HepG2 (cell line): Measurements from ENCODE around the gene P2RY8. TPM values are rescaled to one million over a fixed set of nuclear protein-coding genes. Genes with fewer than 3 reads are reported as not detected.
A peak's percentile ranks its signal among the peaks of the same experiment; 100 is the strongest.

Source experiments
- AGO2 ChIP-seq: fragments of 200-400 bp; formaldehyde crosslinking; optimal IDR thresholded peaks from 2 replicates; pipeline ENCODE3; 2017; ENCODE audit warnings: mild to moderate bottlenecking, low read depth, low read length, moderate library complexity
- ATF7-NPFF ChIP-seq: sonication (generic); formaldehyde crosslinking; IDR thresholded peaks from 2 replicates; pipeline ENCODE4 v1.8.1; 2023; ENCODE audit warnings: mild to moderate bottlenecking, low read depth, missing genetic modification reagents, moderate library complexity
- EHMT2 ChIP-seq: fragments of 200-600 bp; sonication (generic); IDR thresholded peaks from 2 replicates; pipeline ENCODE4 v1.7.0; 2017; ENCODE audit warnings: antibody characterized with exemption, low read depth, low read length, borderline replicate concordance
- HOXA3 ChIP-seq: sonication (generic); formaldehyde crosslinking; IDR thresholded peaks from 2 replicates; pipeline ENCODE4 v1.5.0; 2020; ENCODE audit warnings: missing genetic modification reagents
- IKZF4 ChIP-seq: sonication (generic); formaldehyde crosslinking; IDR thresholded peaks from 2 replicates; pipeline ENCODE4 v1.5.1; 2020; ENCODE audit warnings: borderline replicate concordance, mild to moderate bottlenecking, low read depth, missing genetic modification reagents; ENCODE audit errors: not compliant biosample characterization
- KDM3A ChIP-seq: IDR thresholded peaks from 2 replicates; pipeline ENCODE4 v1.6.1; 2018; ENCODE audit warnings: low read depth, missing compliant biosample characterization
- MIER3 ChIP-seq: IDR thresholded peaks from 2 replicates; pipeline ENCODE4 v1.6.1; 2016; ENCODE audit warnings: missing compliant biosample characterization, borderline replicate concordance
- NFIB ChIP-seq: sonication (generic); formaldehyde crosslinking; IDR thresholded peaks from 2 replicates; pipeline ENCODE4 v1.9.0; 2021; ENCODE audit warnings: missing genetic modification reagents, mild to moderate bottlenecking, borderline replicate concordance
- NFYB ChIP-seq: sonication (generic); formaldehyde crosslinking; IDR thresholded peaks from 2 replicates; pipeline ENCODE4 v1.4.0; 2020; ENCODE audit warnings: missing genetic modification reagents
- NKX3-1 ChIP-seq: sonication (generic); formaldehyde crosslinking; IDR thresholded peaks from 2 replicates; pipeline ENCODE4 v1.5.0; 2020; ENCODE audit warnings: missing genetic modification reagents
- NONO ChIP-seq, 2 experiments: fragments of 450-650 bp in 1 of 2; sonication (generic) in 1 of 2; formaldehyde crosslinking in 1 of 2; IDR thresholded peaks in 1 of 2; conservative IDR thresholded peaks in 1 of 2; 2 replicates each; pipeline versions ENCODE4 v1.6.1 to v1.8.0; 2017 to 2022; ENCODE audit warnings: mild to moderate bottlenecking in 1 of 2, missing genetic modification reagents in 1 of 2, moderate library complexity in 1 of 2
- PCBP2 ChIP-seq: fragments of 200-400 bp; formaldehyde crosslinking; optimal IDR thresholded peaks from 2 replicates; pipeline ENCODE3; 2018; ENCODE audit warnings: low read length, low read depth; ENCODE audit not compliant: poor library complexity, severe bottlenecking
- POLR2G ChIP-seq: fragments of 200-400 bp; formaldehyde crosslinking; IDR thresholded peaks from 2 replicates; pipeline ENCODE4 v1.6.1; 2018; ENCODE audit warnings: mild to moderate bottlenecking, low read depth, low read length, moderate library complexity
- SAFB2 ChIP-seq: sonication (generic); formaldehyde crosslinking; IDR thresholded peaks from 2 replicates; pipeline ENCODE4 v1.5.1; 2020; ENCODE audit warnings: missing genetic modification reagents, low read depth, mild to moderate bottlenecking, borderline replicate concordance
- SRSF9 ChIP-seq: fragments of 200-400 bp; formaldehyde crosslinking; IDR thresholded peaks from 2 replicates; pipeline ENCODE4 v1.6.1; 2018; ENCODE audit warnings: borderline replicate concordance, mild to moderate bottlenecking, low read depth, low read length; ENCODE audit not compliant: insufficient read depth, poor library complexity, severe bottlenecking
- TOE1 ChIP-seq: sonication (generic); formaldehyde crosslinking; IDR thresholded peaks from 2 replicates; pipeline ENCODE4 v1.4.0; 2020; ENCODE audit warnings: mild to moderate bottlenecking, missing genetic modification reagents
- ZNF33B ChIP-seq: sonication (generic); formaldehyde crosslinking; IDR thresholded peaks from 2 replicates; pipeline ENCODE4 v1.5.1; 2020; ENCODE audit warnings: mild to moderate bottlenecking, missing genetic modification reagents
- ZNF562 ChIP-seq: sonication (generic); formaldehyde crosslinking; IDR thresholded peaks from 2 replicates; pipeline ENCODE4 v1.8.0; 2022; ENCODE audit warnings: missing genetic modification reagents, borderline replicate concordance
- ZNF589 ChIP-seq: sonication (generic); formaldehyde crosslinking; conservative IDR thresholded peaks from 2 replicates; pipeline ENCODE4 v1.8.0; 2022; ENCODE audit warnings: mild to moderate bottlenecking, moderate library complexity, missing genetic modification reagents
- ZNF792 ChIP-seq: IDR thresholded peaks from 2 replicates; pipeline ENCODE4 v1.6.1; 2016
- polyA plus RNA-seq, 8 experiments: library from polyadenylated mRNA; depleted of rRNA in 3 of 8; stranded (reverse) in 7 of 8; unstranded in 1 of 8; fragments of >200 nt; fragmentation: Illumina TruSeq in 4 of 8; extraction: Trizol in 4 of 8; gene quantifications; 2 replicates each; pipeline versions ENCODE4 v1.2.1 to v1.2.3, GENCODE V29; 2011 to 2016; ENCODE audit warnings: low read depth in 4 of 8, missing spikeins in 1 of 8, mixed read lengths in 1 of 8; ENCODE audit not compliant: insufficient read depth in 1 of 8
- total RNA-seq, 5 experiments: library from RNA; depleted of rRNA; stranded (reverse); fragments of >200 nt; fragmentation: Illumina TruSeq; extraction: Trizol; gene quantifications; 2 replicates each; pipeline ENCODE4 v1.2.3, GENCODE V29; 2016; ENCODE audit warnings: low read depth in 1 of 5
- TF ChIP-seq, protein P1 (sequence below): sonication (generic); formaldehyde crosslinking; conservative IDR thresholded peaks from 2 replicates; pipeline ENCODE4 v1.8.1; 2023; ENCODE audit warnings: missing genetic modification reagents
- TF ChIP-seq, protein P2 (sequence below): sonication (generic); formaldehyde crosslinking; IDR thresholded peaks from 2 replicates; pipeline ENCODE4 v1.4.0; 2020; ENCODE audit warnings: missing genetic modification reagents
- TF ChIP-seq, protein P3 (sequence below): sonication (generic); formaldehyde crosslinking; IDR thresholded peaks from 2 replicates; pipeline ENCODE4 v1.5.0; 2020; ENCODE audit warnings: missing genetic modification reagents, mild to moderate bottlenecking, borderline replicate concordance
- TF ChIP-seq, protein P4 (sequence below): sonication (generic); formaldehyde crosslinking; IDR thresholded peaks from 2 replicates; pipeline ENCODE4 v1.4.0; 2020; ENCODE audit warnings: missing genetic modification reagents, low read depth, mild to moderate bottlenecking, borderline replicate concordance
- TF ChIP-seq, protein P5 (sequence below): sonication (generic); formaldehyde crosslinking; IDR thresholded peaks from 2 replicates; pipeline ENCODE4 v1.4.0; 2020; ENCODE audit warnings: low read depth, mild to moderate bottlenecking, missing genetic modification reagents

P2RY8 gene
- total and polyA plus RNA-seq, 2 of the 13 experiments (the other 11 are each of a cell fraction or from before 2014, with no cell fraction given), result 1.0 to 1.3 TPM

DNA sequence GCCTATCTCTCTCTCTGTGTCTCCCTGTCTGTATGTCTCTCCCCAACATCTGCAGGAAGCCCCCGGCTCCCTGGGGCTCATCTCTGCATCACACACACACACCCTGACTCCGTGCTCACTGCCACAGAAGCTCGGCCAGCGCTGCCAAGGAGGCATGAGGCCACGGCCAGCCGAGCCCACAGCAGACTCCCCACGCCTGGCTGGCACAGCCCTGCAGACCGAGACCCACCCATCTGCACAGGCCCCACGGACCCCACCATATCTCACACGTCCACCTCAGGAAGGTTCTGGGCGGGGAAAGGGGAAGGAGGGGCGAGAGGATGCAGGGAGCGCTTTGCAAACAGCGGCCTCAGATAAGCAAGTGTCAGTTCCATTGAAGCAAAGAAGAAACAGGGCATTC lies 116.6 kb downstream of the P2RY8 start (continued):
- TF ChIP-seq, protein P1, sequence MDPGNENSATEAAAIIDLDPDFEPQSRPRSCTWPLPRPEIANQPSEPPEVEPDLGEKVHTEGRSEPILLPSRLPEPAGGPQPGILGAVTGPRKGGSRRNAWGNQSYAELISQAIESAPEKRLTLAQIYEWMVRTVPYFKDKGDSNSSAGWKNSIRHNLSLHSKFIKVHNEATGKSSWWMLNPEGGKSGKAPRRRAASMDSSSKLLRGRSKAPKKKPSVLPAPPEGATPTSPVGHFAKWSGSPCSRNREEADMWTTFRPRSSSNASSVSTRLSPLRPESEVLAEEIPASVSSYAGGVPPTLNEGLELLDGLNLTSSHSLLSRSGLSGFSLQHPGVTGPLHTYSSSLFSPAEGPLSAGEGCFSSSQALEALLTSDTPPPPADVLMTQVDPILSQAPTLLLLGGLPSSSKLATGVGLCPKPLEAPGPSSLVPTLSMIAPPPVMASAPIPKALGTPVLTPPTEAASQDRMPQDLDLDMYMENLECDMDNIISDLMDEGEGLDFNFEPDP (CRISPR knock-in tag), result 0 out of 2 replicates have a peak, but pooled peaks have one; percentile 44
- TF ChIP-seq ZNF33B (CRISPR knock-in tag) (no peak), PCBP2 (no peak), ATF7-NPFF (CRISPR knock-in tag) (no peak), POLR2G (0 out of 2 replicates have a peak, but pooled peaks have one; percentile 31), TOE1 (no peak), ZNF562 (CRISPR knock-in tag) (no peak), NFIB (CRISPR knock-in tag) (no peak), EHMT2 (no peak), IKZF4 (no peak), SRSF9 (no peak), NFYB (CRISPR knock-in tag) (no peak), KDM3A (CRISPR knock-in tag) (no peak), ZNF589 (CRISPR knock-in tag) (no peak), MIER3 (CRISPR knock-in tag) (no peak), NONO (IDR thresholded peaks at IDR 0.05) (no peak), NONO (CRISPR knock-in tag; conservative IDR thresholded peaks at IDR 0.05) (0 out of 2 replicates have a peak, but pooled peaks have one; percentile 21), AGO2 (peak; percentile 94), SAFB2 (CRISPR knock-in tag) (no peak), NKX3-1 (no peak), HOXA3 (CRISPR knock-in tag) (no peak), ZNF792 (CRISPR knock-in tag) (no peak)
- TF ChIP-seq, protein P2, sequence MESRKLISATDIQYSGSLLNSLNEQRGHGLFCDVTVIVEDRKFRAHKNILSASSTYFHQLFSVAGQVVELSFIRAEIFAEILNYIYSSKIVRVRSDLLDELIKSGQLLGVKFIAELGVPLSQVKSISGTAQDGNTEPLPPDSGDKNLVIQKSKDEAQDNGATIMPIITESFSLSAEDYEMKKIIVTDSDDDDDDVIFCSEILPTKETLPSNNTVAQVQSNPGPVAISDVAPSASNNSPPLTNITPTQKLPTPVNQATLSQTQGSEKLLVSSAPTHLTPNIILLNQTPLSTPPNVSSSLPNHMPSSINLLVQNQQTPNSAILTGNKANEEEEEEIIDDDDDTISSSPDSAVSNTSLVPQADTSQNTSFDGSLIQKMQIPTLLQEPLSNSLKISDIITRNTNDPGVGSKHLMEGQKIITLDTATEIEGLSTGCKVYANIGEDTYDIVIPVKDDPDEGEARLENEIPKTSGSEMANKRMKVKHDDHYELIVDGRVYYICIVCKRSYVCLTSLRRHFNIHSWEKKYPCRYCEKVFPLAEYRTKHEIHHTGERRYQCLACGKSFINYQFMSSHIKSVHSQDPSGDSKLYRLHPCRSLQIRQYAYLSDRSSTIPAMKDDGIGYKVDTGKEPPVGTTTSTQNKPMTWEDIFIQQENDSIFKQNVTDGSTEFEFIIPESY, result peak; percentile 65
- TF ChIP-seq, protein P3, sequence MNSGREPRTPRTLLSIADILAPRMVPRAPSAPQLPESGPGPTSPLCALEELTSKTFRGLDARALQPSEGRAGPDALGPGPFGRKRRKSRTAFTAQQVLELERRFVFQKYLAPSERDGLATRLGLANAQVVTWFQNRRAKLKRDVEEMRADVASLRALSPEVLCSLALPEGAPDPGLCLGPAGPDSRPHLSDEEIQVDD (CRISPR knock-in tag), result no peak
- TF ChIP-seq, protein P4, sequence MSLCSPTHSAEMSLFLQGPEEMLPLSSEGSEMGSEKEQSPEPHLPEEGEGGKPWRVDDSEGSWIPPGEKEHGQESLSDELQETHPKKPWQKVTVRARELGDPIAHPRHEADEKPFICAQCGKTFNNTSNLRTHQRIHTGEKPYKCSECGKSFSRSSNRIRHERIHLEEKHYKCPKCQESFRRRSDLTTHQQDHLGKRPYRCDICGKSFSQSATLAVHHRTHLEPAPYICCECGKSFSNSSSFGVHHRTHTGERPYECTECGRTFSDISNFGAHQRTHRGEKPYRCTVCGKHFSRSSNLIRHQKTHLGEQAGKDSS (CRISPR knock-in tag), result no peak
- TF ChIP-seq, protein P5, sequence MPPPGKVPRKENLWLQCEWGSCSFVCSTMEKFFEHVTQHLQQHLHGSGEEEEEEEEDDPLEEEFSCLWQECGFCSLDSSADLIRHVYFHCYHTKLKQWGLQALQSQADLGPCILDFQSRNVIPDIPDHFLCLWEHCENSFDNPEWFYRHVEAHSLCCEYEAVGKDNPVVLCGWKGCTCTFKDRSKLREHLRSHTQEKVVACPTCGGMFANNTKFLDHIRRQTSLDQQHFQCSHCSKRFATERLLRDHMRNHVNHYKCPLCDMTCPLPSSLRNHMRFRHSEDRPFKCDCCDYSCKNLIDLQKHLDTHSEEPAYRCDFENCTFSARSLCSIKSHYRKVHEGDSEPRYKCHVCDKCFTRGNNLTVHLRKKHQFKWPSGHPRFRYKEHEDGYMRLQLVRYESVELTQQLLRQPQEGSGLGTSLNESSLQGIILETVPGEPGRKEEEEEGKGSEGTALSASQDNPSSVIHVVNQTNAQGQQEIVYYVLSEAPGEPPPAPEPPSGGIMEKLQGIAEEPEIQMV (CRISPR knock-in tag), result no peak
